ENCODE data around the gene GATB. TPM values are rescaled to one million over a fixed set of nuclear protein-coding genes. Genes with fewer than 3 reads are reported as not detected.

GATB gene
- total RNA-seq, 1 donor from 2014 or later = 22.9 TPM

- intact Hi-C loops (cut with micrococcal nuclease) = no loop called here
- Mint-ChIP-seq H3K27me3 (no peaks in the 10 kb centered on the region), H3K27ac (no peak overlapping the region), H3K4me3 (no peak overlapping the region), H3K4me1 (no peaks in the 10 kb centered on the region), H3K9me3 (no peaks in the 10 kb centered on the region), H3K36me3 (ENCODE audit: low read depth) (no peaks in the 10 kb centered on the region)
- ChIA-PET CTCF (interaction anchor here (0.6 to 1.5 kb wide), 6 partner anchors 9 to 706 kb away, joined by 3 to 7 read pairs (median 4); no protein-coding TSS in a partner anchor), POLR2A (no interaction called here)
- ATAC-seq (ENCODE audit: low read depth) (peak; percentile 75), DNase-seq (peak; percentile 18)
- TF ChIP-seq CTCF (IDR thresholded peaks at IDR 0.05) = peak; percentile 57
Observed at GRCh38 chr4:151801547-151802516, 41.0 kb upstream of the GATB start.

- Mint-ChIP-seq H3K36me3 (ENCODE audit: low read depth) (no peaks in the 10 kb centered on the region), H3K27me3 (peaks cover under 1% of the 10 kb centered on the region), H3K9me3 (no peaks in the 10 kb centered on the region), H3K4me3 (no peak overlapping the region), H3K27ac (no peak overlapping the region), H3K4me1 (no peaks in the 10 kb centered on the region)
- CTCF ChIA-PET = no interaction called here
- ATAC-seq (ENCODE audit: low read depth) (no peak), DNase-seq (no peak)
- intact Hi-C loops (cut with micrococcal nuclease) = no loop called here
- POLR2A ChIA-PET = no interaction called here
- TF ChIP-seq CTCF (IDR thresholded peaks at IDR 0.05) = no peak
Observed at GRCh38 chr4:151799417-151800012, 38.7 kb upstream of the GATB start.

- Mint-ChIP-seq H3K27ac (no peak overlapping the region), H3K36me3 (ENCODE audit: low read depth) (no peaks in the 10 kb centered on the region), H3K4me3 (no peak overlapping the region), H3K4me1 (no peaks in the 10 kb centered on the region), H3K9me3 (no peaks in the 10 kb centered on the region), H3K27me3 (peaks cover 5% of the 10 kb centered on the region)
- TF ChIP-seq CTCF (IDR thresholded peaks at IDR 0.05) = no peak
- ATAC-seq (ENCODE audit: low read depth) (no peak), DNase-seq (no peak)
- POLR2A ChIA-PET = no interaction called here
- intact Hi-C loops (cut with micrococcal nuclease) = no loop called here
- CTCF ChIA-PET = no interaction called here
Observed at GRCh38 chr4:151798678-151799416, 38.0 kb upstream of the GATB start.

- POLR2A ChIA-PET = no interaction called here
- CTCF ChIA-PET = no interaction called here
Observed at GRCh38 chr4:151797853-151798252, 37.0 kb upstream of the GATB start.

More at GRCh38 chr4:151797853-151798252, 37.0 kb upstream of the GATB start:
- Mint-ChIP-seq H3K36me3 (ENCODE audit: low read depth) (no peaks in the 10 kb centered on the region), H3K9me3 (no peaks in the 10 kb centered on the region), H3K4me1 (no peaks in the 10 kb centered on the region), H3K4me3 (no peak overlapping the region), H3K27me3 (peaks cover 5% of the 10 kb centered on the region), H3K27ac (no peak overlapping the region)
- ATAC-seq (ENCODE audit: low read depth) (no peak), DNase-seq (no peak)
- intact Hi-C loops (cut with micrococcal nuclease) = no loop called here
- no peak for TF ChIP-seq CTCF (IDR thresholded peaks at IDR 0.05)

Measured in activated B cell treated with CpG ODN at 0.5 μM for 24 hours (primary cell).